ENCODE measurements around the gene RNF144A. TPM values are rescaled to one million over a fixed set of nuclear protein-coding genes. Genes with fewer than 3 reads are reported as not detected.
A peak's percentile ranks its signal among the peaks of the same experiment; 100 is the strongest.
"Not testable (repeated sequence)": the region's sequence is repeated elsewhere in the genome, so short reads cannot be mapped to it uniquely, and the experiment has no call there.

Gene RNF144A
- total RNA-seq, 2 donors from 2014 or later: 52.7 to 109 TPM

DNA sequence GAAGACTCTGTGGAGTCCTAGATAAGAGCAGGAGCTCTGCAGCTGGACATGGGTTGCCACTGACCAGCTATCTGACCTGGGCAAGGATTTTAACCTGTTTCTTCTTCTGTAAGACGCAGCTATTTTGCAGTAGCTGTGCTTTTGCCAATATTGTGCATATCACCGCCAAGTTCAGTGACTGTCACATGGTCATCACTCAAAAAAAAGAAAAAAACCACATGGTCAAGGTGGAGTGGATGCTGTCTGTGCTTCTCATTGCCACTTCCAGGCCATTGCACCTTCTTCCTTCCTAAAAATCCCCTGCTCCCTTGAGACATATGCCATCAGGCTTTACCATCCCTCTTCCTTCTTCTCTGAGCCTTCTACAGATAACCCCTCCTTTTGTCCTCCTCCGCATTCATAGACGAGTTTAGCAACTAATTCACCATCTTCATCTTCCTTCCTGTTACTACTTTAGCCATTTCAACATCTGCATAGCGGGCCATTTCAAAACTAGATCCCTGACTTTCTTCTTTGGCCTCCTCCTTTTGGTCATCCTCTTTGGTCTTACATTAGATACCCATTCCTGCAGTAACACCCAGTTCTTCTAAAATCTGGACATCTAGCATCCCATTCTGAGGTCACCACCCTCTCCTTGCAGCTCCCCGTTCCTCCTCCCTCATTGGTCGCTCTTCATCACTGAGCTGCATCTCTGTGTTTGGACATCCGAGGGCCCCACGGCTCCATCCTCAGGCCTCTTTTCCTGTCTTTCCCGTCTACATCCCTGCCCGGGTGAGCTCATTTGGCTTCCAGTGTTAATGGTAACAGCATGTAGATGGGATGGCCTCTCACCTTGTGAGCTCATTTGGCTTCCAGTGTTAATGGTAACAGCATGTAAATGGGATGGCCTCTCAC lies 17.8 kb downstream of the RNF144A start:
- TF ChIP-seq, protein P1, sequence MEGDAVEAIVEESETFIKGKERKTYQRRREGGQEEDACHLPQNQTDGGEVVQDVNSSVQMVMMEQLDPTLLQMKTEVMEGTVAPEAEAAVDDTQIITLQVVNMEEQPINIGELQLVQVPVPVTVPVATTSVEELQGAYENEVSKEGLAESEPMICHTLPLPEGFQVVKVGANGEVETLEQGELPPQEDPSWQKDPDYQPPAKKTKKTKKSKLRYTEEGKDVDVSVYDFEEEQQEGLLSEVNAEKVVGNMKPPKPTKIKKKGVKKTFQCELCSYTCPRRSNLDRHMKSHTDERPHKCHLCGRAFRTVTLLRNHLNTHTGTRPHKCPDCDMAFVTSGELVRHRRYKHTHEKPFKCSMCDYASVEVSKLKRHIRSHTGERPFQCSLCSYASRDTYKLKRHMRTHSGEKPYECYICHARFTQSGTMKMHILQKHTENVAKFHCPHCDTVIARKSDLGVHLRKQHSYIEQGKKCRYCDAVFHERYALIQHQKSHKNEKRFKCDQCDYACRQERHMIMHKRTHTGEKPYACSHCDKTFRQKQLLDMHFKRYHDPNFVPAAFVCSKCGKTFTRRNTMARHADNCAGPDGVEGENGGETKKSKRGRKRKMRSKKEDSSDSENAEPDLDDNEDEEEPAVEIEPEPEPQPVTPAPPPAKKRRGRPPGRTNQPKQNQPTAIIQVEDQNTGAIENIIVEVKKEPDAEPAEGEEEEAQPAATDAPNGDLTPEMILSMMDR (IDR thresholded peaks at IDR 0.05): no peak
- no peak for TF ChIP-seq POLR2A (IDR thresholded peaks at IDR 0.05)
- WGBS, 2 donors: 78 to 87% methylated on average over 11 of the region's 11 CpGs
- Histone ChIP-seq H3K9me3 (no peaks in the 10 kb centered on the region), H3K4me1 (peaks cover 78% of the 10 kb centered on the region), H3K4me3 (no peak overlapping the region), H3K27ac (no peak overlapping the region), H3K36me3 (replicated peaks in 1 of 2; ENCODE audit: insufficient read depth in 1 of 2, low read depth in 2 of 2) (no peaks in the 10 kb centered on the region), H3K27me3 (no peaks in the 10 kb centered on the region)
- no peak for DNase-seq
- no peak for ATAC-seq
- intact Hi-C loops (cut with DNase I): no loop called here

GRCh38 chr2:6935652-6936020 lies 18.4 kb downstream of the RNF144A start:
- ATAC-seq; intact Hi-C loops (cut with DNase I); DNase-seq; H3K27ac ChIP-seq; H3K4me3 ChIP-seq; H3K27me3 ChIP-seq; H3K36me3 ChIP-seq (replicated peaks in 1 of 2; ENCODE audit: insufficient read depth in 1 of 2, low read depth in 2 of 2); H3K9me3 ChIP-seq: not testable (repeated sequence)
- 88 to 95% methylated on average over 4 of the region's 4 CpGs for whole genome bisulfite sequencing, 2 donors
- H3K4me1 ChIP-seq: peaks cover 75% of the 10 kb centered on the region

DNA sequence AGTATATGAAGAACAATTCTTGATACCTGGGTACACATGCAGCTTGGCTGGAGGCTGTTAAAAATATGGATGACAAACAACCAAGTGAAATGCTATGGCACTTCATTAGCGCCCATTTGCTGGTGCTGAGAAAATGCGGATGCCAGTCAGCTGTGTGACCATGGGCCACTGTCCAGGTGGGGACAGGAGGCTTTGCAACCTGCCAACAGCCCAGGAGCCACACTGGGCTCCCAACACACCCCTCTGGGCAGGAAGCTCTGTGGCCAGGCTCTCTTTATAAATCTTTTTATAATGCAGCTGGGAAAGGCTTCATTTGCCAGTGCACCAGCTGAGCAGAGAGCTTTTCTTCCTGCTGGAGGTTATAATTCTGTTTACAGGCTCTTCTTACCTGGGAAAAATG lies 19.9 kb downstream of the RNF144A start:
- Histone ChIP-seq H3K27me3 (no peaks in the 10 kb centered on the region), H3K9me3 (no peaks in the 10 kb centered on the region), H3K4me1 (peaks cover 65% of the 10 kb centered on the region), H3K27ac (peak overlapping the region; percentile 72 to 86 (median 79)), H3K4me3 (no peak overlapping the region), H3K36me3 (replicated peaks in 1 of 2; ENCODE audit: insufficient read depth in 1 of 2, low read depth in 2 of 2) (no peaks in the 10 kb centered on the region)
- intact Hi-C loops (cut with DNase I): no loop called here
- TF ChIP-seq, protein P1 (IDR thresholded peaks at IDR 0.05): no peak
- TF ChIP-seq POLR2A (IDR thresholded peaks at IDR 0.05): peak in 1 of 3 donors; percentile 23
- WGBS, 2 donors: 32 to 55% methylated on average over 2 of the region's 2 CpGs
- ATAC-seq (peak; percentile 97), DNase-seq (peak; percentile 90 to 94 (median 92))

GRCh38 chr2:6937582-6937981 lies 20.4 kb downstream of the RNF144A start:
- 33 to 34% methylated on average over 4 of the region's 4 CpGs for WGBS, 2 donors
- no peak for DNase-seq
- TF ChIP-seq, protein P1 (IDR thresholded peaks at IDR 0.05): no peak
- no peak for TF ChIP-seq POLR2A (IDR thresholded peaks at IDR 0.05)
- H3K27ac ChIP-seq: peak overlapping the region; percentile 72 to 86 (median 79)
- no peaks in the 10 kb centered on the region for H3K27me3 ChIP-seq
- peaks cover 60% of the 10 kb centered on the region for H3K4me1 ChIP-seq
- no peaks in the 10 kb centered on the region for H3K9me3 ChIP-seq
- ATAC-seq: peak; percentile 46
- H3K4me3 ChIP-seq: no peak overlapping the region
- intact Hi-C loops (cut with DNase I): no loop called here
- H3K36me3 ChIP-seq (replicated peaks in 1 of 2; ENCODE audit: insufficient read depth in 1 of 2, low read depth in 2 of 2): no peaks in the 10 kb centered on the region

DNA sequence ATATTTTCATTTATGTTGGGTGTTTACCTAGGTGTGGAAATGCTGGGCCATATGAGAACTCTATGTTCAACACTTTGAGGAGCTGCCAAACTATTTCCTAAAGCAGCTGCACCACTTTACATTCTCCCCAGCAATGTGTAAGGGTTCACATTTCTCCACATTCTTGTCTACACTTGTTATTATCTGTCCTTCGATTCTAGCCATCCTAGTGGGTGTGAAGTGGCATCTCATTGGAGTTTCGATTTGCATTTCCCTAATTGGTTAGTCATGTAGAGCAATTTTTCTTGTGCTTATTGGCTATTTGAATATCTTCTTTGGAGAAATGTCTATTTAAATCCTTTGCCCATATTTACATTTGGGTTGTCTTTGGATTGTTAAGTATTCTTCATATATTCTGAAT lies 21.9 kb downstream of the RNF144A start:
- Histone ChIP-seq H3K36me3 (replicated peaks in 1 of 2; ENCODE audit: insufficient read depth in 1 of 2, low read depth in 2 of 2) (no peaks in the 10 kb centered on the region), H3K4me3 (no peak overlapping the region), H3K27ac (peak overlapping the region in 1 of 4 donors; percentile 74), H3K9me3 (no peaks in the 10 kb centered on the region), H3K27me3 (no peaks in the 10 kb centered on the region), H3K4me1 (peaks cover 51% of the 10 kb centered on the region)
- intact Hi-C loops (cut with DNase I): no loop called here
- ATAC-seq (no peak), DNase-seq (no peak)
- TF ChIP-seq POLR2A (IDR thresholded peaks at IDR 0.05): no peak
- TF ChIP-seq, protein P1 (IDR thresholded peaks at IDR 0.05): no peak
- 74 to 84% methylated on average over 2 of the region's 2 CpGs for WGBS, 2 donors

Data from body of pancreas (tissue), 4 donors.